Islet of Langerhans (tissue), 1 donor: Measurements from ENCODE around the gene MRGPRD.
"Not testable (repeated sequence)": the region's sequence is repeated elsewhere in the genome, so short reads cannot be mapped to it uniquely, and the experiment has no call there.

Source experiments
- FAIRE-seq: peaks from one replicate; lab custom pipeline; 2011; peaks lifted over from hg19 to GRCh38; lab: Jason Lieb, UNC

The MRGPRD gene

DNA sequence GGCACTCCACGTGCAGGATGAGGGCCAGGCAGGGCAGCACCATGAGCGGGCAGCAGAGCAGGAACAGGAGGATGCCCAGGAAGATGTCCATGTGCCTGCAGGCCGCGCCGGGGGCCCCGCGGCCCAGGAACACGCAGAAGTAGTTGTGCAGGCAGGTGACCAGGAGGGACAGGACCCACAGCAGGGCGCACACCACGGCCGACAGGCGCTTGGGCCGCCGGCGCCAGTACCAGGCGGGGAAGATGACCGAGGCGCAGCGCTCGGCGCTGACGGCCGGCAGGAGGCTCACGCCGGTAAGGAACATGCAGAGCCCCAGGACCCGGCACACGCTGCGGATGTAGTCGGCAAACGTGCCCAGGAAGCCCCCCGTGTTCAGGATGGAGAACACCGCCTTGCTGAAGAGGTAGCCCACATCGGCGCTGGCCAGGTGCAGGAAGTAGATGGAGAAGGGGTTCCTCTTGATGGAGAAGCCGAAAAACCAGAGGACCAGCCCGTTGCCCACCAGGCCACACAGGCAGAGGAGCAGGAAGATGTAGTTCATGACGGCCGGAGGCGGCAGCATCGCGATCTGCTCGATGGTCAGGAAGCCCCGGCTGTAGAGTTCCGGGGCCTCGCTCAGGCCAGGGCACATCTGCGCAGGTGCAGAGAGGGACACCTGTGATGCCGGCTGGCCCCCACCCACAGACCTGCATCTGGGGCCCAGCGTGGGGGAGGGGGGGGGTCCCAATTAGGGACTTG, 25.0 kb upstream of the MRGPRD start:
- no peak for FAIRE-seq

- no peak for FAIRE-seq
These were observed 24.4 kb upstream of the MRGPRD start for GRCh38 chr11:69005183-69005630.

DNA sequence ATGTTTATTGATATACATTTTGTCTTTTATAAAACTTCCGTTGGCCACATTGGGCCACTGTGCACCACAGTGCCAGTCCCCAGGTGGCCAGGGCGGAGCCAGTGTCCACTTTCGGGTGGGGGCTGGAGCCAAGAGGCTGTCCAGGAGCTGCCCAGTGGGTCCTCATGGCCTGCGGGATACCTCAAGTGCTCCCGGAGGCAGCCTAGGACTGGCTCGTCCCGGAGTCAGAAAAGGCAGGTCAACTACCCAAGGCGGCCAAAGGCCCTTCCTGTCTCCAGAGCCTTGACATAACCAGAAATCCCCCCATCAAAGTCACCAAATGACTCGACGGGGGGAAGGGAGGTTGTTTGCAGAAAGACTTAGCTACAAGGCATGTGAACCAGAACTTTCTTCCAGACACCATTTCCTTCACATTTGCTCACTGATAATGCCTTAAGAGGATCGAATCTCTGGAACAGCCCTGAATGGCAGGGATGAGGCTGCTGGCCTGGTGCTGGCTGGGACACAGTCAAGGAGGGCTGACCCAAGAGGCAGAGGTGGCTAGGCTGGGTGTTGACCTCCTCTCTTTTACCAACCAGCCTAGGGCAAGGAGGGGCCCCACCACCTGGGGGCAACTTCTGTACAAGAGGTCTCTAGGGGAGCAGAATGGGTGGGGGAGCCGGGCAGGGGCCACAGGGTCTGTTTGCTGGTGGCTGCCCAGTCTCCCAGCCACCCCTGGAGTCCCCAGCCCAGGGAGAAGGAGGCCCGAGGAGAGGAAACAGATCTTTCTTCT, 23.8 kb upstream of the MRGPRD start:
- no peak for FAIRE-seq

GRCh38 chr11:69003866-69004367, 23.1 kb upstream of the MRGPRD start:
- no peak for FAIRE-seq

- FAIRE-seq: no peak
These were observed 22.6 kb upstream of the MRGPRD start for GRCh38 chr11:69003301-69003865.

DNA sequence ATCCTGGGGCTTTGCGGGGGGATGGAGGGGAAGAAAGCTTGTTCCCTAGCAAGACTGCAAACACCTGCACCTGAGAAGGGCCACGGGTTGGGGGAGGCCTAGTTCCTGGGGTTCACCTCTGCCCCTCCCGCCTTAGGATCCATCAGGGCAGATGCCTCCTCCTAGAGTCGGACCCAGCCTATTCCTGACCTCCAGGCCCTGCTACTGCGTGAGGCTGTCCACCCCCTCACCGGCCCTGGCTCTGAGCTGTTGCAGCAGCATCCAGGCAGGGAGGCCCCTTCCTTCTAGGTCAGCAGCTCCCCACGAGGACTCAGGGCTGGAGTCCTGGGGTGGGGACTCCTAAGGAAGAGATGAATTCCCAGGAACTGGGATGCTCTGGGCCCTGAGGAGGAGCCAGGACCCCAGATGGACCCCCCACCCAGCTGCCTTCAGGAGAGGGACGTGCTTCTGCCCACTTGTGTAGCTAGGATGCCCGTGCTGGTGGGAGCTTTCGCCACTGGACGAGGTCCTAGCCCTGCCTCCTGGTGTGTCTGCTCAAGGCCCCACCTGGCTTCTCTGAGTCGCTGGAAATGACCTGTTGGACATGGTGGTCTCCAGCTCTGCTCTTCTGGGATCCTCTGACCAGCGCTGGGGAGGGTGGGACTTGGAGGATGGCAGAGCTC, 21.9 kb upstream of the MRGPRD start:
- no peak for FAIRE-seq

- no peak for FAIRE-seq
These were observed 21.4 kb upstream of the MRGPRD start for GRCh38 chr11:69002110-69002569.

GRCh38 chr11:69001243-69002081, 20.7 kb upstream of the MRGPRD start:
- no peak for FAIRE-seq

DNA sequence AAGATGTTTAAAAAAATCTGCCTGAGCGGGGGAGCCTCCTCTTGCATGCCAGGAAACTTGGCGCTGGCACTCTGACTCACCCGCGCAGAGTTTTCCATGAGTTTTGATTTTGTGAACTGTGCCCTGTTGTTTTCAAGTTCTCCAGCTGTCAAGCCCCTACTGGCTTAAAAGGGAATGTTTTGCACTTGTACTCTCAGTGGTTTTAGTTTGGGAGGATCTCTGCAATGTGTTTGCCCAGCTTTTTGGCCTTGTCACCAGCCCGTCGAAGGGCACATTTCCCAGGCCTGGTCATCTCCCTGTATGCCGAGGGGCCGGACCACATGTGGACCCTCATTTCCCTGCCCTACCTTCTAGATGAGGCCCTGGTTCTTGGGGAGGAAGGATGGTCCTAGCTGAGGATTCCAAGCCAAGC, 20.1 kb upstream of the MRGPRD start:
- no peak for FAIRE-seq

DNA sequence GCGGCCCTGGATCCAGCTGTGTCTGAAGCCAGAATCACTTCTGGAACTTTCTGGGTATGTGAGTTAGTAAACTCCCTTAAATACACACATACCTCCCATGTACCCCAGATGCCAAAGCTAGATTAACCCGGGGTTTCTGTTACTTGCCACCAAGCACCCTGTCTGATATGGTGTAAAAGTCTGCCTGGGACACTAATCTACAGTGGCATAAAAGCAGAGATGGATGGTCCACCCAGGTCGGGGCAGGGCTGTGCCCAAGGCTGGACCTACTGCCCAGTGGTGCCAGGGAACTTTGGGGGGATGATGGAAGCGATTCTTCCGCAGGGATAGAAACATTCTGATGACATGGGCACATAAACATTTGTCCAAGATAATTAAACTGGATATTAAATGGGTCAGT, 19.6 kb upstream of the MRGPRD start:
- FAIRE-seq: no peak

DNA sequence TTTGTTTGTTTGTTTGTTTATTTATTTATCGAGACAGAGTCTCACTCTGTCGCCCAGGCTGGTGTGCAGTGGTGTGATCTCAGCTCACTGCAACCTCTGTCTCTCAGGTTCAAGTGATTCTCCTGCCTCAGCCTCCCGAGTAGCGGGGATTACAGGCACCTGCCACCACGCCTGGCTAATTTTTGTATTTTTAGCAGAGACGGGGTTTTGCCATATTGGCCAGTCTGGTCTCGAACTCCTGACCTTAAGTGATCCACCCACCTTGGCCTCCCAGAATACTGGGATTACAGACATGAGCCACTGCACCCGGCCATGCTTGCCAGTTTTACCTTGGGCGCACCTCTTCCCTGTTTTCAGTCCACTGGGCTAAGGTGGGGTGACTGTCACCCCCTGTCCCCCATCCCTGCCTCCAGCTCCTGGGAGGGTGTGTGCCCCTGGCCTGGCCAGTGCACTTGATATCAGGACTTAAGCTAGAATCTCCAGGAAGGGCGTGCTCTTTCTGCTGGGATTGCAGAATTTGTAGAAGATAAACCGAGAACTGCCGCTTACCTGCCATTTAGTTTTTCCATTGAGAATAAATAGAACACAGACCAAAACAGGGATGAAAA, 19.1 kb upstream of the MRGPRD start:
- not testable (repeated sequence) for FAIRE-seq

GRCh38 chr11:68999093-68999747, 18.4 kb upstream of the MRGPRD start:
- FAIRE-seq: no peak

DNA sequence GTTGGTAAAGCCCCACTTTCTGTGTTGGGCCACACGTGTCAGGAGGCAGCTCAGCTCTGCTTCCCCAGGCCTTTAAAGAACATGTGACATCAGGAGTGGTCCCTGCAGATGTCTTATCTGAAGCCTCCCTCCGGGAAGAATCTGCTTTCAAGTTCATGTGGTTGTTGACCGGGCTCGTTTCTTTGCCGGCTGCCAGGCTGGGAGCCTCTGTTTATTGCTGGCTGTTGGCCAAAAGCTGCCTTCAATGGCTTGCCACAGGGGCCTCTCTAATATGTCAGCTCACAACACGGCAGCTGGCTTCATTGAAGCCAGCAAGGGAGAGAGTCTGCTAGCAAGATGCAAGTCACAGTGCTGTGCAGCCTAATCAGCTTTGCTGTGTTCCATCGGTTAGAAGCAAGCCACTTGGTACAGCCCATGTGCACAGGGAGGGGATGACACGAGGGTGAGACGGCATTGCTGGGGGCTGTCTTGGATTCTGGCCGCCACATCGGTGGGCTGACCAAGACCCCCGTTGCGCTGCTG, 17.7 kb upstream of the MRGPRD start:
- FAIRE-seq: no peak

DNA sequence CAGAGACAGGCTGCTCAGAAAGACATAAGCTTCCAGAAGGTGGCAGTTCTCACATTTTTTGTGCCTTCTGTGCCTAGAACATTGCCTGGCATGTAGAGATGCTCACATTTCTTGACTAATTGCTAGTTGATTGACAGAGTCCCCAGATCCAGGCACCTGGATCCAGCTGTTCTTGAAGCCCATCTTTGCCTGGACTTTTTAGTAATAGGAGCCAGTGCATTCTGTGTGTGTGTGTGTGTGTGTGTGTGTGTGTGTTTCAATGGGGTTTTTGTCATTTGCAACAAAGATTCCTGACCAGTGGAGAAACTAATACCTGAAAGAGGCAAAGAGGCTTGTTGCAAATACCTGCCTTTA, 17.2 kb upstream of the MRGPRD start:
- no peak for FAIRE-seq

- no peak for FAIRE-seq
These were observed 16.6 kb upstream of the MRGPRD start for GRCh38 chr11:68997124-68997994.

DNA sequence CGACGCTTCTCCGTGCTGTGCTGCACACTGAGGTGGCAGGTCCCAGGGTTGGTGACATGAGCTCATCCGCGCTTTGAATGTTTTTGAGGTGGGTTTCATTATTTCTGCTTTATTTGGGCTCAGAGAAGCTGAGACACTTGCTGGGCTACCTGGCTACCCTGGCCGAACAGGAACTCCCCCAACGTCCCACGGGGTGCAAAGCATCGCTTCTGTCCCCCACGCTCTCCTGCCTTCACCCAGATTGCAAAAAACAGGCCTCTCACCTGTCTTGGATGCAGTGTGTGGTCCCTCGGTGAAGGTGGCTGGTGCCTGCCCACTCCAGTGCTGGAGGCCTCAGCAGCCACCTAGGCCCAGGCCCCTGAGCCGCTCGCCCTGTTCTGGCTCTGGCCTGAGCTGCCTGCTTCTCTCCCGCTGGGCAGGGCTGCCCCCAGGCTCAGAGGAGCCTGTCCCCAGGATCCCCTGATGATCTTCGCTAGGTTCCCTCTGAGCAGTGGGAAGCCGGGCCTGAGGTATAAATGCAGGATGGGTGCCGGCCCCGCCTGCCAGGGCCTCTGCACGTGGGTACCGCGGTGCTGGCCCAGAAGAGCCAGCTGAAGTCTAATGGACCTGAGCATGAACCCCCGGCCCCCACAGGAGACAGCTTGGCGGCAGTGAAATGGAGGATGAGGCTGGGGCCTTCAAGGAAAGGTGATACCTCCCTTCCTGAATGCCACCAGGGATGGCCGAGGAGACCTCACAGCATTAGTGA, 15.8 kb upstream of the MRGPRD start:
- no peak for FAIRE-seq

- FAIRE-seq: no peak
These were observed 14.1 kb upstream of the MRGPRD start for GRCh38 chr11:68994894-68995285.

GRCh38 chr11:68994161-68994893, 13.5 kb upstream of the MRGPRD start:
- no peak for FAIRE-seq
